ENCODE data around the gene MARCHF10.

MARCHF10 gene

DNA sequence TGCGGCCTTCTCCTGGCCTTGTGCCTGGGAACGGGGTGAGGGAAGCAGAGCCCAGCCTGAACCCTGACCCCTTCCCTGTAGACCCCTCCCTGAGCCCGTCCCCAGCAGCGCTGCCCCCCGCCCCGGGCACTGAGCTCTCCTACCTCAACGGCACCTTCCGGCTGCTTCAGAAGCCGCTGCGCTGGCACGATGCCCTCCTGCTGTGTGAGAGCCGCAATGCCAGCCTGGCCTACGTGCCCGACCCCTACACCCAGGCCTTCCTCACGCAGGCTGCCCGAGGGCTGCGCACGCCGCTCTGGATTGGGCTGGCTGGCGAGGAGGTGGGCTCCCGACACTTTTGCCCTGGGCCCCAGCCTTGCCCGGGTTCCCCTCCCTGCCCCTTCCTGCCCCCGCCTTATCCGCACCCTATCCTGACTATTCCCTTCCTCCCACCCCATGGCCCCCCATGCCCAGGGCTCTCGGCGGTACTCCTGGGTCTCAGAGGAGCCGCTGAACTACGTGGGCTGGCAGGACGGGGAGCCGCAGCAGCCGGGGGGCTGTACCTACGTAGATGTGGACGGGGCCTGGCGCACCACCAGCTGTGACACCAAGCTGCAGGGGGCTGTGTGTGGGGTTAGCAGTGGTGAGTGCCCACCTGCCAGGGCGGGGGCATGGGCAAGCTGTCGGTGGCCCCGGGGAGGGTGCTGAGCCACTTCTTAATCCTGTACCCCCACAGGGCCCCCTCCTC lies 118.5 kb downstream of the MARCHF10 start:
- no peak overlapping the region for H3K4me3 Mint-ChIP-seq
- H3K4me1 Mint-ChIP-seq (ENCODE audit: low read depth), result no peaks in the 10 kb centered on the region
- no peaks in the 10 kb centered on the region for H3K9me3 Mint-ChIP-seq
- H3K27me3 Mint-ChIP-seq (ENCODE audit: low read depth), result peaks cover 7% of the 10 kb centered on the region
- no peaks in the 10 kb centered on the region for H3K36me3 Mint-ChIP-seq (ENCODE audit: low read depth)
- H3K27ac Mint-ChIP-seq, result no peak overlapping the region

DNA sequence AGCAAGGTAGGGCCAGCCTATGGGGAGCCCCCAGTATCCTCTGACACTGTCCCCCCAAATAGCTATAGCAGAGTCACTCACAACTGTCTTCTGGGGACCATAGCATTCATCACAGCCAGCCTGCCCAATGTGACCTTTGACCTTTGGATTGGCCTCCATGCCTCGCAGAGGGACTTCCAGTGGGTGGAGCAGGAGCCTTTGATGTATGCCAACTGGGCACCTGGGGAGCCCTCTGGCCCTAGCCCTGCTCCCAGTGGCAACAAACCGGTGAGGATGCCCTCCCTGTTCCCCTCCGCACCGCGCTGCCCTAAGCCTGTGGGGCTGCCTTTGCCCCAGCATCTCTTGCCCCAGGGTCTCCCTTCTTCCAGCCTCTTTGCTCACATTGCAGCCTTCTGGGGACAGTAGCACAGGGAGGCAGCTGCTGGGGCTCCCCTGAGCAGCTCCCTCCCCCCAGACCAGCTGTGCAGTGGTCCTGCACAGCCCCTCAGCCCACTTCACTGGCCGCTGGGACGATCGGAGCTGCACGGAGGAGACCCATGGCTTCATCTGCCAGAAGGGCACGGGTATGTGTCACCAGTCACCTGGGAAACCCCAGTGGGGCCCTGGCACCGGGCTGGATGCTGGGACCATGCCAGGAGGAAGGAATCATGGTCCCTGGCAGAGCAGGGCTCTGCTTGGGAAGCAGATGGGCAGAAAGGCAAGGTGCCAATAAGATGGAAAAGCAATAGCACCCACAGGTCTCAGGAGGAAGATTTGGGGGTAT lies 119.5 kb downstream of the MARCHF10 start:
- no peaks in the 10 kb centered on the region for H3K36me3 Mint-ChIP-seq (ENCODE audit: low read depth)
- no peaks in the 10 kb centered on the region for H3K9me3 Mint-ChIP-seq
- H3K27ac Mint-ChIP-seq, result no peak overlapping the region
- no peaks in the 10 kb centered on the region for H3K4me1 Mint-ChIP-seq (ENCODE audit: low read depth)
- H3K27me3 Mint-ChIP-seq (ENCODE audit: low read depth), result peaks cover 3% of the 10 kb centered on the region
- H3K4me3 Mint-ChIP-seq, result no peak overlapping the region

DNA sequence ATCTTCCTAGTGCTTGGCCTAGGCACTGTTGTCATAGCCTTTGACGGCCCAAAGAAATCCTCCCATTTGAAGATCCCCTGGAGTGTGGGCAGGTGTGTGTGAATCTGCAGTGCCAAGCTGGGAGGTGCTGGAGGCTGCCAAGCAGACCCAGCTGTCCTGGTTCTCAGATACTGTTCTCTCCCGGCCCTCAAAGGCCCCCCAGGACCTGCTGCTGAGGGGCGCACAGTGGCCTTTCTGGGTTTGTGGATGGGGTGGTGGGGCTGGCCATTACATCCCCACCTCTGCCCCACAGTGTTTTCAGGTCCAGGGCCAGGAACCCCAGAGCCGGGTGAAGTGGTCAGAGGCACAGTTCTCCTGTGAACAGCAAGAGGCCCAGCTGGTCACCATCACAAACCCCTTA lies 120.1 kb downstream of the MARCHF10 start:
- H3K4me1 Mint-ChIP-seq (ENCODE audit: low read depth), result no peaks in the 10 kb centered on the region
- H3K36me3 Mint-ChIP-seq (ENCODE audit: low read depth), result no peaks in the 10 kb centered on the region
- no peaks in the 10 kb centered on the region for H3K9me3 Mint-ChIP-seq
- H3K4me3 Mint-ChIP-seq, result no peak overlapping the region
- no peak overlapping the region for H3K27ac Mint-ChIP-seq
- peaks cover 3% of the 10 kb centered on the region for H3K27me3 Mint-ChIP-seq (ENCODE audit: low read depth)

DNA sequence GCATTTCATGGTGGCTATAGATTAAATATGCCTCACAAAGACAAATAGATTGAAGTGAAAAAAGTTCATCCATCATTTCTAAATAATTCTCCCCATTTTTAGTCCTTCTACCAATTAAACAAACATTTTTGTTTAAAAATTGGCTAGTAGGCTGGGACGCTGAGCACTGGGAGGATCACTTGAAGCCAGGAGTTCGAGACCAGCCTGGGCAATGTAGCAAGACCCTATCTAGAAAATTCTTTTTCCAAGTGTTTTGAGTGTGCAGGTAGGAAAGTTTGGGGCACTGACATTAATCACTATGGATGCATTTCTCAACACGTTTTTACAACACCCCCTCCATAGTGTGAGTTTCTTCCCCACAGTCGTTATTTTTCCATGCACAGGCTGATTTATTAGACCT lies 123.9 kb downstream of the MARCHF10 start:
- H3K27ac Mint-ChIP-seq, result no peak overlapping the region
- H3K9me3 Mint-ChIP-seq, result no peaks in the 10 kb centered on the region
- peaks cover 3% of the 10 kb centered on the region for H3K27me3 Mint-ChIP-seq (ENCODE audit: low read depth)
- no peak overlapping the region for H3K4me3 Mint-ChIP-seq
- H3K36me3 Mint-ChIP-seq (ENCODE audit: low read depth), result no peaks in the 10 kb centered on the region
- H3K4me1 Mint-ChIP-seq (ENCODE audit: low read depth), result no peaks in the 10 kb centered on the region

DNA sequence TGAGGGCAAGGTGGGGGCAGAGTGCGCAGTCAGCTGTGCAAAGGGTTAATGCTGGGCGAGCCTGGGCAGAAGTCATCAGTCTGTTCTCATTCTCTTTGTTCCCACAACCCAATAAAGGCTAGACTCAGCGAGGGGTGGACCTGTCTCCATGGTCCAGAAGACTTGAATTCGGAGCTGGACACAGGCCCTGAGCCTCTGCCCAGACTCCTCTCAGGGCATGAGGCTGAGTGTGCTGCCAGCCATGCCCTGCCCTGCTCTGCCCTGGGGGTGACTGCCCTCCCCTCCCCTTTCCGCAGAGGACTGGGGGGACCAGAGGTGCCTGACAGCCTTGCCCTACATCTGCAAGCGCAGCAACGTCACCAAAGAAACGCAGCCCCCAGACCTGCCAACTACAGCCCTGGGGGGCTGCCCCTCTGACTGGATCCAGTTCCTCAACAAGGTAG lies 126.2 kb downstream of the MARCHF10 start:
- Mint-ChIP-seq H3K27ac (no peak overlapping the region), H3K36me3 (ENCODE audit: low read depth) (no peaks in the 10 kb centered on the region), H3K4me1 (ENCODE audit: low read depth) (no peaks in the 10 kb centered on the region), H3K4me3 (no peak overlapping the region), H3K27me3 (ENCODE audit: low read depth) (peaks cover 3% of the 10 kb centered on the region), H3K9me3 (no peaks in the 10 kb centered on the region)

DNA sequence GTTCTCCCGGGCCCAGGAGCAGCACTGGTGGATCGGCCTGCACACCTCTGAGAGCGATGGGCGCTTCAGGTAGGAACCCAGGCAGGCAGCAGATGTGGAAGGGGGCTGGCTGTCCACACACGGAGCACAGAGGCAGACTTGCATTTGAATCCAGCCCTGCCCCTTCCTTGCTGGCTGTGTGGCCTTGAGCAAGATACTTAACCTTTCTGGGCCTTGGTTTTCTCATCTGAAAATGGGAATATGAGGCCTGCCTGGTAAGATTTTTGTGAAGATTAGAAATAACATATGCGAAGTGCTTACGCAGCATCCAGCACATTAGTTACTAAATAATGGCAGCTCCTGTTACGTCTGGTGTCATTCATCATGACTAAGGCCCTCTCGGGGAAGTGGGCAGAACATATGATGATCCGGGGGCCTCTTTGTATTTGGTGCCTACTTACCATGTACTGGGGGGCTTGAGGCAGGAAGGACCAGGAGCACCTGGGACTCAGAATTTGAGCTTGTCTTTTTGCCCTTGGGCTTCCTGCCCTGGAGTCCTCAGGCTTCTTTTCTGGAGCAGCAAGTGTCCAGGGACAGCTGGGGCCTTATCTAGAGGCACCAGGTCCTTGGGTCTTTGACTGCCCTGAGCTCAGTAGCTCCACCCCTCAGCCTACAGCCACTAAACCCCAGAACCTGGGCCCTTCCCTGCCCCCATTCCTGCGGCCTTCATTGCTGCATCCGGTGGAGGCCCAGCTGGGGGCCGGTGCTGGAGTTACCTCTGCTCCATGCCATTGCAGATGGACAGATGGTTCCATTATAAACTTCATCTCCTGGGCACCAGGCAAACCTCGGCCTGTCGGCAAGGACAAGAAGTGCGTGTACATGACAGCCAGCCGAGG lies 126.8 kb downstream of the MARCHF10 start:
- Mint-ChIP-seq H3K9me3 (no peaks in the 10 kb centered on the region), H3K27me3 (ENCODE audit: low read depth) (no peaks in the 10 kb centered on the region), H3K4me3 (no peak overlapping the region), H3K36me3 (ENCODE audit: low read depth) (no peaks in the 10 kb centered on the region), H3K4me1 (ENCODE audit: low read depth) (no peaks in the 10 kb centered on the region), H3K27ac (no peak overlapping the region)

DNA sequence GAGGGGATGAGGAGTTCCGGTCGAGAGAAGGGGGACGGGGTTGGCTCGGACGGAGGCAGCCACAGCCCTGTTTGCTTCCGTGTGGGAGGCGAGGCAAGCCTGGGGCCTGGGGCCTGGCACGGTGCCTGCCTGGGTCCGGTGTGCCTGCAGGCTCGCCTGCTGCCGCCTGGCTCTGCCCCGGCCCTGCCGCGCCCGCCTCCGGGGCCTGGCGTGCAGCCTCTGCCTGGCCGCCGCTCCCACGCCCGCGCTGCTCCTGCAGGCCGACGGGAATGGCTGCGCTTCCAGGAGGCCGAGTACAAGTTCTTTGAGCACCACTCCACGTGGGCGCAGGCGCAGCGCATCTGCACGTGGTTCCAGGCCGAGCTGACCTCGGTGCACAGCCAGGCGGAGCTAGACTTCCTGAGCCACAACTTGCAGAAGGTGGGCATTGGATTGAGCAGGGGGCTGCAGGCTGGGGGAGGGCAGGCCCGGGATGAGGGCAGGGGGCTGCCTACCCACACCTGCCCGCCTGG lies 127.5 kb downstream of the MARCHF10 start:
- Mint-ChIP-seq H3K36me3 (ENCODE audit: low read depth) (no peaks in the 10 kb centered on the region), H3K4me3 (no peak overlapping the region), H3K27ac (no peak overlapping the region), H3K9me3 (no peaks in the 10 kb centered on the region), H3K4me1 (ENCODE audit: low read depth) (no peaks in the 10 kb centered on the region), H3K27me3 (ENCODE audit: low read depth) (no peaks in the 10 kb centered on the region)

DNA sequence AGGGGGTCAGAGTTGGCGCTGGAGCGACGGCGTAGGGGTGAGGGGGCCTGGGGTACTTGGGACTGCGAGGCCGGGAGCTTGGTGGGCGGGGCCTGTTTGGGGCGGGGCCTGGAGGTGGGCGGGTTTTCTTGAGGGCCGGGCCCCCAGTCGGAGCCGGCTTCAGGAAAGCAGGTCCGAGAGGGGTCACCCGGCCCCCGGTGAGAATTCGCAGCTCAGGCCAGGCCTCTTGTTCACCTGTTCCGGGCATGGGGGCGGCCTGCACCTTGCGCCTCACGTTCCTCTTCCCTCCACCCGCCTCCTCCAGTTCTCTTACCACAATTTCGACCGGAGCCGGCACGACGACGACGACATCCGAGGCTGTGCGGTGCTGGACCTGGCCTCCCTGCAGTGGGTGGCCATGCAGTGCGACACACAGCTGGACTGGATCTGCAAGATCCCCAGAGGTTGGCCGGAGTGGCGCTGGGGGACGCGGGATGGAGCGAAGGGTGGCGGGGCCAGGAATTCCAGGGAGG lies 128.2 kb downstream of the MARCHF10 start:
- Mint-ChIP-seq H3K9me3 (no peaks in the 10 kb centered on the region), H3K27me3 (ENCODE audit: low read depth) (no peaks in the 10 kb centered on the region), H3K4me1 (ENCODE audit: low read depth) (no peaks in the 10 kb centered on the region), H3K36me3 (ENCODE audit: low read depth) (no peaks in the 10 kb centered on the region), H3K4me3 (no peak overlapping the region), H3K27ac (no peak overlapping the region)

DNA sequence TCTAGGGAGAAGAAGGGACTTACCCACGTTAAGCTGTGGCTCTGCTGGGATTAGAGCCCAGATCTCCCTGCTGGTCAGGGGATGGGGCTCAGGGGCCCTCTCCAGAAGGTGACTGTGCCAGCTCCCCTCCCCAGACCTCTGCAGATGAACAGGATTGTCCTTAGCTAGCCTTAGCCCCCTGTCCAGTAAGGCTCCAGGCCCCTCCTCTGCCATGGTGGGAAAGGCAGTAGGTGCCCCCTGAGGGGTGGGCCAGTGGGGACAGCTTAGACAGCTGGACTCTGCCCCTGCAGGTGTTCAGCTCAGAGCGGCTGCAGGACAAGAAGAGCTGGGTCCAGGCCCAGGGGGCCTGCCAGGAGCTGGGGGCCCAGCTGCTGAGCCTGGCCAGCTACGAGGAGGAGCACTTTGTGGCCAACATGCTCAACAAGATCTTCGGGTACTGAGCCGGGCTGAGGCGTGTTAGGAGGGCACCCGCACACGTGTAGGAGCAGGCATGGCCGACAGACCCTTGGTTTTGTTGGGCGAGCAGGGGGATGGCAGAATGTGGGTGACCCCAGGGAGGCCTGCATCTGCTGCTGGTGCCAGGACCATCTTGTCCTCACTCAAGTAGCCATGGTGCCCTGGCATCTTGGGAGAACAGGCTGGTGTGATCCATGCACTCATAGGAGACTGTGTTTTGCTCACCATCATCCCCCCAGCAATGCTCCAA lies 129.7 kb downstream of the MARCHF10 start:
- H3K9me3 Mint-ChIP-seq, result no peaks in the 10 kb centered on the region
- no peaks in the 10 kb centered on the region for H3K27me3 Mint-ChIP-seq (ENCODE audit: low read depth)
- no peaks in the 10 kb centered on the region for H3K4me1 Mint-ChIP-seq (ENCODE audit: low read depth)
- H3K4me3 Mint-ChIP-seq, result no peak overlapping the region
- no peaks in the 10 kb centered on the region for H3K36me3 Mint-ChIP-seq (ENCODE audit: low read depth)
- H3K27ac Mint-ChIP-seq, result no peak overlapping the region

DNA sequence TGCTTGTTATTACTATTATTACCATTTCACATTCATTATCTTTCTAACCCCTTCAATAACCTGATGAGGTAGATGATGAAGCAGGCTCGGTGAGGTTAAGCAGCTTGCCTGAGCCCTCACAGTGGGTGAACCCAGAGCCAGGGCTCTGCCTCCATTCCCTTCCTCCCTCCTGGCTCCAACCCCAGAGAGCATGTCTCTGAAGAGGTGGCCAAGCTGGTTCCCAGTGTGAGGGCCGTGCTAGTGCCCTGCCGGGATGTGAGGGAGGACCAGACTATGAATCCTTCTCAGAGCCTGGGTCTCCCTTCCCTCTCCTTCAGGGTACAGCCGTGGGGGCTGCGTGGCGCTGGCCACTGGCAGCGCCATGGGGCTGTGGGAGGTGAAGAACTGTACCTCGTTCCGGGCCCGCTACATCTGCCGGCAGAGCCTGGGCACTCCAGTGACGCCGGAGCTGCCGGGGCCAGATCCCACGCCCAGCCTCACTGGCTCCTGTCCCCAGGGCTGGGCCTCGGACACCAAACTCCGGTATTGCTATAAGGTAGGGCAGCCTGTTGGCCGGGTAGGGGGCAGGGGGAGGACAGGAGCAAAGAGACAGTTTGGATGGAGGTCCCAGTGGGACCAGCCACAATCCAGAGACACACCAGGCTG lies 131.0 kb downstream of the MARCHF10 start:
- H3K4me1 Mint-ChIP-seq (ENCODE audit: low read depth), result no peaks in the 10 kb centered on the region

DNA sequence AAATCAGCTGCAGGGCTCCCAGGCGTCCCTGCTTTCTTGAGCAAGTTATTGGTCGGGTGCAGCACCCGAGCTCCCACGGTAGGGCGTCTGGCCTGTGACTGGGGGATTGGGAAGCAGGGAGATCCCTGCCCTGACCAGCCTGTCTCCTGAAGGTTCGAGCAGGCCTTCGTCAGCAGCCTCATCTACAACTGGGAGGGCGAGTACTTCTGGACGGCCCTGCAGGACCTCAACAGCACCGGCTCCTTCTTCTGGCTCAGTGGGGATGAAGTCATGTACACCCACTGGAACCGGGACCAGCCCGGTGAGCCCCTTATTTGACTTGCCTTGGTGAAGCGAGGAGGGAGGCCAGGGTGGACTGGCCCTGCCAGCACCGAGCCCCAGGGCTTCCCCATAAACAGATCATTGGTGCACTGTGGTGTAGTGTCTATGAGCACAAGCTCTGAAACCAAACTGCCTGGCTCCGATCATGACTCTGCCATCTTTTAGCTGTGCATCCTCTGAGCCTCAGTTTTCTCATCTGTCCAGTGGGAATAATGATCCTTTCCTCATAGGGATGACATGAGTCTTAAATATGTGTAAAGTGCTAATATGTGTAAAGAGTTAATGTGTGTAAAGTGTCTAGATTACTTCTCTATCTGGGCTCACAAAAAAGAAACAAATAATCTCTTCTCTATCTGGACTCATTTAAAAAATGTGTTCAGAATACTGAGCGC lies 131.7 kb downstream of the MARCHF10 start:
- Mint-ChIP-seq H3K27ac (no peak overlapping the region), H3K9me3 (no peaks in the 10 kb centered on the region), H3K4me3 (no peak overlapping the region), H3K27me3 (ENCODE audit: low read depth) (peaks cover 3% of the 10 kb centered on the region), H3K36me3 (ENCODE audit: low read depth) (no peaks in the 10 kb centered on the region), H3K4me1 (ENCODE audit: low read depth) (no peaks in the 10 kb centered on the region)

More for the DNA sequence above, 131.0 kb downstream of the MARCHF10 start:
- no peaks in the 10 kb centered on the region for H3K36me3 Mint-ChIP-seq (ENCODE audit: low read depth)
- no peak overlapping the region for H3K27ac Mint-ChIP-seq
- H3K9me3 Mint-ChIP-seq, result no peaks in the 10 kb centered on the region
- H3K27me3 Mint-ChIP-seq (ENCODE audit: low read depth), result peaks cover 3% of the 10 kb centered on the region
- no peak overlapping the region for H3K4me3 Mint-ChIP-seq

DNA sequence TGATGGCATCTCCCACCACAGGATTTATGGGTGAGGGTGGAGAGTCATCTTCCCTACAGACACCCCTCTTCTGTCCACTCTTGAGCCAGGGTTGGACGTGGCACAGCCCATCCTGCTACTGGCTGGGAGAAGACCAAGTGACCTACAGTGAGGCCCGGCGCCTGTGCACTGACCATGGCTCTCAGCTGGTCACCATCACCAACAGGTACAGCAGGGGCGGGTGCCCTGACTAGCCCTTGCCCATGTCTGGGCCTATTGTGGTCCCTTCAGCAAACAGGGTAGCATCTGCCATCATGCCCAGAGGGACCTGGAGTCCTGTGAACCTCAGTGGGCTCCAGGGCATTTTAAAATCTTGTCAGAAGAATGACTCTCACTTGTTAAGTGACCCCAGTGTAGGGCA lies 132.4 kb downstream of the MARCHF10 start:
- H3K27me3 Mint-ChIP-seq (ENCODE audit: low read depth), result peaks cover 3% of the 10 kb centered on the region
- no peaks in the 10 kb centered on the region for H3K36me3 Mint-ChIP-seq (ENCODE audit: low read depth)
- H3K4me3 Mint-ChIP-seq, result no peak overlapping the region
- H3K9me3 Mint-ChIP-seq, result no peaks in the 10 kb centered on the region
- no peak overlapping the region for H3K27ac Mint-ChIP-seq
- H3K4me1 Mint-ChIP-seq (ENCODE audit: low read depth), result no peaks in the 10 kb centered on the region

DNA sequence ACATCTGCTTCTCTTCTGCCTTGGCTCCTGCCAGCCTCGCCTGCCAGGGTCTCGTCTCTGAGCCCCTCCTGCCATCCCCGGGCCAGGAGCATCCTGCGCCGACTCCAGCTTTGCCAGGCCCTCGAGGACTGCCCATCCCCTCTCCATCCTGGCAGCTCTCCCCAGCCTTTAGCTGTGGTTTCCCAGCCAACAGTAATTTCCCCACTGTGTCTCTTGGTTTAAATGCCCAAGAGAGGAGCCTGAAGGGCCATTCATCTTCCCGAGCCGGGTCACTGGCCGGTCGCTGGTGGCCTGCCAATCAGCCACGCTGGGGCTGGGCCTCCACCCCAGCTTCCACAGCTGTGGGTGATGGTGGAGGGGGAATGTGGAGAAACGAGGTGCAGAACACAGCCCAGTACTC lies 132.9 kb downstream of the MARCHF10 start:
- Mint-ChIP-seq H3K36me3 (ENCODE audit: low read depth) (no peaks in the 10 kb centered on the region), H3K9me3 (no peaks in the 10 kb centered on the region), H3K27me3 (ENCODE audit: low read depth) (peaks cover 3% of the 10 kb centered on the region), H3K4me3 (no peak overlapping the region), H3K4me1 (ENCODE audit: low read depth) (no peaks in the 10 kb centered on the region), H3K27ac (no peak overlapping the region)

All from T-helper 1 cell treated with Interleukin-12 subunit alpha and Interleukin-12 subunit beta and Interleukin-4 antibody, amounts not matched to agents 30 μg/mL and 1 μg/mL, for 36 hours (primary cell).